Ishikawa (cell line): ENCODE data around the gene DUSP22.

Experiments used
- CEBPB ChIP-seq: IDR thresholded peaks from 2 replicates; pipeline ENCODE4 v1.6.1; 2012
- CREB1 ChIP-seq: IDR thresholded peaks from 2 replicates; pipeline ENCODE4 v1.6.1; 2012; ENCODE audit warnings: low read depth
- EGR1 ChIP-seq: IDR thresholded peaks from 2 replicates; pipeline ENCODE4 v1.6.1; 2012
- EP300 ChIP-seq: IDR thresholded peaks from 2 replicates; pipeline ENCODE4 v1.6.1; 2012; ENCODE audit warnings: borderline replicate concordance
- FOXM1 ChIP-seq: IDR thresholded peaks from 2 replicates; pipeline ENCODE4 v1.6.1; 2012; ENCODE audit warnings: low read depth, borderline replicate concordance
- NFIC ChIP-seq: IDR thresholded peaks from 2 replicates; pipeline ENCODE4 v1.6.1; 2012
- RAD21 ChIP-seq: IDR thresholded peaks from 2 replicates; pipeline ENCODE4 v1.6.1; 2012; ENCODE audit warnings: low read depth
- TAF1 ChIP-seq: IDR thresholded peaks from 2 replicates; pipeline ENCODE4 v1.6.1; 2012; ENCODE audit warnings: low read depth, mild to moderate bottlenecking
- TCF12 ChIP-seq: IDR thresholded peaks from 2 replicates; pipeline ENCODE4 v1.6.1; 2012; ENCODE audit warnings: low read depth
- TEAD4 ChIP-seq: IDR thresholded peaks from 2 replicates; pipeline ENCODE4 v1.6.1; 2012
- YY1 ChIP-seq: IDR thresholded peaks from 2 replicates; pipeline ENCODE4 v1.6.1; 2012; ENCODE audit warnings: low read depth
- ZBTB7A ChIP-seq: IDR thresholded peaks from 2 replicates; pipeline ENCODE4 v1.6.1; 2012; ENCODE audit warnings: low read depth
- TF ChIP-seq, protein P1 (sequence below): IDR thresholded peaks from 2 replicates; pipeline ENCODE4 v1.6.1; 2012
- TF ChIP-seq, protein P2 (sequence below): IDR thresholded peaks from 2 replicates; pipeline ENCODE4 v1.6.1; 2012
- TF ChIP-seq, protein P3 (sequence below): IDR thresholded peaks from 2 replicates; pipeline ENCODE4 v1.6.1; 2012; ENCODE audit warnings: low read depth, mild to moderate bottlenecking

DUSP22 gene

DNA sequence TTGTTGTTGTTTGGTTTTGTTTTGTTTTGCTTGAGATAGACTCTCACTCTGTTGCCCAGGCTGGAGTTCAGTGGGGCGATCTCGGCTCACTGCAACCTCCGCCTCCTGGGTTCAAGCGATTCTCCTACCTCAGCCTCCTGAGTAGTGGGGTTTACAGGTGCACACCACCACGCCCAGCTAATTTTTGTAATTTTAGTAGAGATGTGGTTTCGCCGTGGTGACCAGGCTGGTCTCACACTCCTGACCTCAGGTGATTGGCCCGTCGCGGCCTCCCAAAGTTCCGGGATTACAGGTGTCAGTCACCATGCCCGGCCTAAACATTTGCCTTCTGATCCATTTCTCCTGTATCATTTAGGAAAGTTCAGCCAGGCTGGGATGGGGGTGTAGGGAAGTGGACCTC lies 17.7 kb downstream of the DUSP22 start:
- no peak for TF ChIP-seq NFIC
- no peak for TF ChIP-seq EP300
- TF ChIP-seq RAD21 = no peak
- TF ChIP-seq CREB1 = no peak
- TF ChIP-seq YY1 = no peak
- no peak for TF ChIP-seq CEBPB
- TF ChIP-seq TAF1 = no peak
- TF ChIP-seq EGR1 = no peak
- no peak for TF ChIP-seq TCF12
- TF ChIP-seq ZBTB7A = no peak
- TF ChIP-seq FOXM1 = no peak
- TF ChIP-seq, protein P1, sequence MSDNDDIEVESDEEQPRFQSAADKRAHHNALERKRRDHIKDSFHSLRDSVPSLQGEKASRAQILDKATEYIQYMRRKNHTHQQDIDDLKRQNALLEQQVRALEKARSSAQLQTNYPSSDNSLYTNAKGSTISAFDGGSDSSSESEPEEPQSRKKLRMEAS = no peak
- TF ChIP-seq TEAD4 = no peak
- TF ChIP-seq, protein P2, sequence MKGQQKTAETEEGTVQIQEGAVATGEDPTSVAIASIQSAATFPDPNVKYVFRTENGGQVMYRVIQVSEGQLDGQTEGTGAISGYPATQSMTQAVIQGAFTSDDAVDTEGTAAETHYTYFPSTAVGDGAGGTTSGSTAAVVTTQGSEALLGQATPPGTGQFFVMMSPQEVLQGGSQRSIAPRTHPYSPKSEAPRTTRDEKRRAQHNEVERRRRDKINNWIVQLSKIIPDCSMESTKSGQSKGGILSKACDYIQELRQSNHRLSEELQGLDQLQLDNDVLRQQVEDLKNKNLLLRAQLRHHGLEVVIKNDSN = no peak
- TF ChIP-seq, protein P3, sequence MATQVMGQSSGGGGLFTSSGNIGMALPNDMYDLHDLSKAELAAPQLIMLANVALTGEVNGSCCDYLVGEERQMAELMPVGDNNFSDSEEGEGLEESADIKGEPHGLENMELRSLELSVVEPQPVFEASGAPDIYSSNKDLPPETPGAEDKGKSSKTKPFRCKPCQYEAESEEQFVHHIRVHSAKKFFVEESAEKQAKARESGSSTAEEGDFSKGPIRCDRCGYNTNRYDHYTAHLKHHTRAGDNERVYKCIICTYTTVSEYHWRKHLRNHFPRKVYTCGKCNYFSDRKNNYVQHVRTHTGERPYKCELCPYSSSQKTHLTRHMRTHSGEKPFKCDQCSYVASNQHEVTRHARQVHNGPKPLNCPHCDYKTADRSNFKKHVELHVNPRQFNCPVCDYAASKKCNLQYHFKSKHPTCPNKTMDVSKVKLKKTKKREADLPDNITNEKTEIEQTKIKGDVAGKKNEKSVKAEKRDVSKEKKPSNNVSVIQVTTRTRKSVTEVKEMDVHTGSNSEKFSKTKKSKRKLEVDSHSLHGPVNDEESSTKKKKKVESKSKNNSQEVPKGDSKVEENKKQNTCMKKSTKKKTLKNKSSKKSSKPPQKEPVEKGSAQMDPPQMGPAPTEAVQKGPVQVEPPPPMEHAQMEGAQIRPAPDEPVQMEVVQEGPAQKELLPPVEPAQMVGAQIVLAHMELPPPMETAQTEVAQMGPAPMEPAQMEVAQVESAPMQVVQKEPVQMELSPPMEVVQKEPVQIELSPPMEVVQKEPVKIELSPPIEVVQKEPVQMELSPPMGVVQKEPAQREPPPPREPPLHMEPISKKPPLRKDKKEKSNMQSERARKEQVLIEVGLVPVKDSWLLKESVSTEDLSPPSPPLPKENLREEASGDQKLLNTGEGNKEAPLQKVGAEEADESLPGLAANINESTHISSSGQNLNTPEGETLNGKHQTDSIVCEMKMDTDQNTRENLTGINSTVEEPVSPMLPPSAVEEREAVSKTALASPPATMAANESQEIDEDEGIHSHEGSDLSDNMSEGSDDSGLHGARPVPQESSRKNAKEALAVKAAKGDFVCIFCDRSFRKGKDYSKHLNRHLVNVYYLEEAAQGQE = no peak

DNA sequence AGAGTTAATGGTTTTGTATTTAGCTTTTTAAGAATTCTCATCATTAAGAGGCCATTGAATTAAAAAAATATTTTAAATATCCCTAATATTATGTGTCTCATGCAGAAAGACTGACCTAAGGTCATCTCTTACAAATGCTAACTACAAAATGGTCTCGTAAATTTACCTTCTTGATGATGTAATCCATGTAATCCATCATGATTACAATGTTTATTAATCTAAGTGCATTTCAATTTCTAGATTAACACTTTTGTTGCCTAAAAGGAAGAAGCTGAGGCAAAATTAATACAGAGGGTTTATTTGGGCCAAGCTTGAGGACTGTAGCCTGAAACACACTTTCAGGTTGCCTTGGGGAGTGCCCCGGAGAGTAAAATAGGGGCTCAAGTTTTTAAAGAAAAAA lies 18.4 kb downstream of the DUSP22 start:
- TF ChIP-seq, protein P3 = no peak
- TF ChIP-seq TAF1 = no peak
- TF ChIP-seq ZBTB7A = no peak
- TF ChIP-seq TEAD4 = no peak
- TF ChIP-seq, protein P2 = no peak
- TF ChIP-seq YY1 = no peak
- no peak for TF ChIP-seq NFIC
- TF ChIP-seq FOXM1 = no peak
- TF ChIP-seq TCF12 = no peak
- TF ChIP-seq, protein P1 = no peak
- no peak for TF ChIP-seq CREB1
- no peak for TF ChIP-seq CEBPB
- TF ChIP-seq EP300 = no peak
- no peak for TF ChIP-seq EGR1
- TF ChIP-seq RAD21 = no peak

DNA sequence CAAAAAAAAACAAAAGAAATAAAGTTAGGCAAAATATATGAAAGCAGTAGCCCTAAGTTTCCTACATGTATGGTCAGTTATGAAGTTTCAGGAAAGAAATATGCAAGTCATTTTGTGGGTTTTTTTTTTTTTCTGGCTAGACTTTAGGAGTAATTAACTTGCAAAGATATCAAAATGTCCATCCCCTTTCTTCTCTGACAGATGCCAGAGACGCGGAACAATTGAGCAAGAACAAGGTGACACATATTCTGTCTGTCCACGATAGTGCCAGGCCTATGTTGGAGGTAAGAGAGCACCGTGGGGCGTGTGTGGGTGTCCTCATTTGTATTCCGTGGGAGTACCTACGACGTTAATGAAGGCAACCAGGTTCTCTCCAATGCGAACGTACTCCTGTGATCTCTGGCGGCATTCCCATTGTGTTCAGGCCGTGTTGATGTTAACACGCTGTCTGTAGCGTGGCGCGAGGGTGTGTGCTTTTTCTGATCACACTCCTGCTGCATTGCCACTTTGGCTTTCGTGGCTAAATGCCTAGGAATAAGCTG lies 19.5 kb downstream of the DUSP22 start:
- TF ChIP-seq, protein P1 = no peak
- TF ChIP-seq CREB1 = no peak
- no peak for TF ChIP-seq EGR1
- no peak for TF ChIP-seq TEAD4
- no peak for TF ChIP-seq EP300
- TF ChIP-seq, protein P3 = no peak
- TF ChIP-seq ZBTB7A = no peak
- no peak for TF ChIP-seq NFIC
- TF ChIP-seq CEBPB = no peak
- TF ChIP-seq, protein P2 = no peak
- no peak for TF ChIP-seq FOXM1
- TF ChIP-seq TCF12 = no peak
- no peak for TF ChIP-seq RAD21
- no peak for TF ChIP-seq YY1

DNA sequence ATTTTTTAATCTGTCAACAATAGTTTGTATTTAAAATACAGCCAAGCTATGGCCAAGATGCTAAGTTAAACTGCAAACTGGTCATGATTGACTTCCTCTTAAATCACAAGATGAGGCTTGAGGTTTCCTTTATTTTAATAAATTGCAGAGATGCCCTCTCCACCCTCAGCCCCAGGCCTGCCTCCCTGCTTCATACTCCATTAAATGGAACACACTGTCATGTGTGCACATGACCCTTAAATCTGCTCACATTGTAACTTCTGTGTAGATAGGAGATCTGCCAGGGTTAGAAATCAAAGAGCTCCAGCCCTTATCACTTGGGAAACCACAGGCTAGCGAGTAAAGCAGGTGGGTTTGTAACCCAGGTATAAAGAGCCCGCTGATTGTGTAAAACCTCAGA lies 20.8 kb downstream of the DUSP22 start:
- TF ChIP-seq FOXM1 = no peak
